K562 (cell line): ENCODE measurements around the gene SLC39A12. TPM values are rescaled to one million over a fixed set of nuclear protein-coding genes. Genes with fewer than 3 reads are reported as not detected.

Experiments
- ATAC-seq: fragments of 200-7000 bp; cut with Tn5 transposase; 3 replicates; pipeline ENCODE4 v1.9.1; 2020; ENCODE audit warnings: moderate library complexity
- BruUV-seq: library from RNA; stranded (reverse); fragments of 400-500 nt; replicated peaks from 2 replicates; lab custom pipeline; 2021; lab: Mats Ljungman, UMichigan
- CTCF ChIA-PET: fragments of 300-600 bp; formaldehyde crosslinking; extraction: SDS; loops from one replicate; lab custom pipeline; 2021; ENCODE audit warnings: low intra/inter-chr PET ratio; lab: Yijun Ruan, JAX
- POLR2A ChIA-PET: fragments of 300-600, 350-650 bp; sonication (Branson Sonifier 250); formaldehyde crosslinking; extraction: SDS; loops from one replicate; lab custom pipeline; 2021; ENCODE audit warnings: antibody characterized with exemption, inconsistent platforms; lab: Yijun Ruan, JAX
- DNase-seq, 4 experiments: peaks; one replicate each; pipeline versions ENCODE4 v3.0.0 to v3.0.0-alpha.2; 2011 to 2018; ENCODE audit warnings: low spot score in 3 of 4, mixed read lengths in 3 of 4; ENCODE audit errors: extremely low read depth in 1 of 4
- FAIRE-seq: peaks from 2 replicates; lab custom pipeline; 2011; peaks lifted over from hg19 to GRCh38; lab: Jason Lieb, UNC
- H2AFZ ChIP-seq: 2 replicates; pipeline ENCODE4 v1.6.0; 2011; ENCODE audit warnings: low read depth, low read length, control low read depth, inconsistent platforms
- H3K27ac ChIP-seq: fragments of 200-600 bp; 3 replicates; pipeline ENCODE4 v1.8.0; 2011; ENCODE audit warnings: low read depth, mild to moderate bottlenecking, control low read depth, inconsistent platforms, low read length, moderate library complexity, mixed read lengths; ENCODE audit errors: extremely low read depth
- H3K27me3 ChIP-seq, 2 experiments: fragments of 300-600 bp in 1 of 2; 2 replicates in 1 of 2; 3 replicates in 1 of 2; pipeline versions ENCODE4 v1.6.0 to v1.8.0; 2011; ENCODE audit warnings: inconsistent platforms in 2 of 2, low read length in 2 of 2, mild to moderate bottlenecking in 1 of 2, mixed read lengths in 1 of 2, moderate library complexity in 1 of 2; ENCODE audit not compliant: control insufficient read depth in 2 of 2, insufficient read depth in 2 of 2
- H3K36me3 ChIP-seq: fragments of 300-600 bp; 3 replicates; pipeline ENCODE4 v1.8.0; 2011; ENCODE audit warnings: mild to moderate bottlenecking, low read length, inconsistent platforms; ENCODE audit not compliant: control insufficient read depth, insufficient read depth
- H3K4me1 ChIP-seq, 2 experiments: fragments of 200-600 bp in 1 of 2; replicated peaks in 1 of 2; 2 replicates in 1 of 2; 3 replicates in 1 of 2; pipeline versions ENCODE4 v1.5.1 to v1.8.0; 2011; ENCODE audit warnings: inconsistent platforms in 2 of 2, low read length in 2 of 2, mild to moderate bottlenecking in 1 of 2, mixed read lengths in 1 of 2, moderate library complexity in 1 of 2; ENCODE audit not compliant: control insufficient read depth in 2 of 2, insufficient read depth in 2 of 2
- H3K4me2 ChIP-seq: 2 replicates; pipeline ENCODE4 v1.6.1; 2011; ENCODE audit warnings: low read length, control low read depth, inconsistent platforms, mixed read lengths; ENCODE audit not compliant: insufficient read depth
- H3K4me3 ChIP-seq: fragments of 200-600 bp; sonication (generic), shearing (Covaris generic); 2 replicates; pipeline ENCODE4 v1.5.1; 2016; ENCODE audit warnings: control low read depth, inconsistent platforms
- H3K79me2 ChIP-seq: fragments of 200-600 bp; 3 replicates; pipeline ENCODE4 v1.8.0; 2011; ENCODE audit warnings: low read length, inconsistent platforms; ENCODE audit not compliant: control insufficient read depth, insufficient read depth
- H3K9ac ChIP-seq, 2 experiments: 2 replicates each; pipeline versions ENCODE4 v1.6.0 to v1.6.1; 2011; ENCODE audit warnings: low read depth in 2 of 2, low read length in 2 of 2, control low read depth in 1 of 2, inconsistent platforms in 1 of 2, mild to moderate bottlenecking in 1 of 2, mixed read lengths in 1 of 2; ENCODE audit not compliant: insufficient read depth in 1 of 2
- H3K9me1 ChIP-seq: one replicate; pipeline ENCODE4 v1.6.0; 2011; ENCODE audit warnings: inconsistent platforms, mild to moderate bottlenecking, low read length, moderate library complexity; ENCODE audit not compliant: control insufficient read depth, insufficient read depth
- H3K9me3 ChIP-seq: replicated peaks from 2 replicates; pipeline ENCODE4 v1.5.1; 2011; ENCODE audit warnings: low read depth, low read length, inconsistent platforms; ENCODE audit not compliant: control insufficient read depth, insufficient read depth
- H4K20me1 ChIP-seq: replicated peaks from 2 replicates; pipeline ENCODE4 v1.6.1; 2011; ENCODE audit warnings: low read length, inconsistent platforms, mixed read lengths; ENCODE audit not compliant: control insufficient read depth, insufficient read depth
- EP400 ChIP-seq: fragments of 450-650 bp; IDR thresholded peaks from 2 replicates; pipeline ENCODE4 v1.6.1; 2017; ENCODE audit warnings: antibody characterized with exemption, mild to moderate bottlenecking, moderate library complexity
- HMGN3 ChIP-seq: IDR thresholded peaks from 2 replicates; pipeline ENCODE4 v1.6.1; 2011; ENCODE audit warnings: borderline replicate concordance, low read depth, mild to moderate bottlenecking, mixed read lengths, low read length; ENCODE audit not compliant: insufficient read length; ENCODE audit errors: extremely low read depth
- KDM1A ChIP-seq, 2 experiments: fragments of 450-650 bp; IDR thresholded peaks; 2 replicates each; pipeline ENCODE4 v1.6.1; 2016; ENCODE audit warnings: mild to moderate bottlenecking in 2 of 2
- LARP7 ChIP-seq: fragments of 450-650 bp; IDR thresholded peaks from 2 replicates; pipeline ENCODE4 v1.6.1; 2016
- MEIS2 ChIP-seq: fragments of 450-650 bp; IDR thresholded peaks from 2 replicates; pipeline ENCODE4 v1.6.1; 2014; ENCODE audit warnings: mild to moderate bottlenecking; ENCODE audit not compliant: partially characterized antibody
- NCOA2 ChIP-seq, 2 experiments: fragments of 450-650 bp; IDR thresholded peaks; 2 replicates each; pipeline ENCODE4 v1.6.1; 2018; ENCODE audit warnings: mild to moderate bottlenecking in 2 of 2, moderate library complexity in 1 of 2; ENCODE audit not compliant: partially characterized antibody in 2 of 2
- NR2F6 ChIP-seq: fragments of 450-650 bp; formaldehyde crosslinking; IDR thresholded peaks from 2 replicates; pipeline ENCODE4 v1.4.0; 2020; ENCODE audit warnings: mild to moderate bottlenecking
- PURB ChIP-seq: sonication (generic); formaldehyde crosslinking; IDR thresholded peaks from 2 replicates; pipeline ENCODE4 v1.9.0; 2021; ENCODE audit warnings: low read depth, mild to moderate bottlenecking, missing genetic modification reagents
- RBM22 ChIP-seq: fragments of 200-400 bp; formaldehyde crosslinking; IDR thresholded peaks from 2 replicates; pipeline ENCODE4 v1.6.1; 2018; ENCODE audit warnings: low read length, low read depth; ENCODE audit not compliant: poor library complexity, severe bottlenecking
- SIN3A ChIP-seq, 2 experiments: fragments of 150-350 bp in 1 of 2; IDR thresholded peaks; 2 replicates each; pipeline ENCODE4 v1.6.1; 2011 to 2016; ENCODE audit warnings: borderline replicate concordance in 2 of 2, low read depth in 2 of 2, low read length in 2 of 2, mild to moderate bottlenecking in 2 of 2, moderate library complexity in 2 of 2; ENCODE audit not compliant: control insufficient read depth in 1 of 2
- SMARCB1 ChIP-seq: IDR thresholded peaks from 2 replicates; pipeline ENCODE4 v1.6.1; 2011; ENCODE audit warnings: improper control_type of control experiment, low read depth; ENCODE audit not compliant: insufficient read length
- SUPT5H ChIP-seq: fragments of 450-650 bp; IDR thresholded peaks from 2 replicates; pipeline ENCODE4 v1.6.1; 2016
- THRAP3 ChIP-seq: fragments of 450-650 bp; IDR thresholded peaks from 2 replicates; pipeline ENCODE4 v1.6.1; 2016; ENCODE audit warnings: mild to moderate bottlenecking, inconsistent platforms, borderline replicate concordance
- TSC22D4 ChIP-seq: fragments of 450-650 bp; IDR thresholded peaks from 2 replicates; pipeline ENCODE4 v1.6.1; 2016; ENCODE audit warnings: missing genetic modification characterization, missing biosample characterization, control low read depth
- ZNF668 ChIP-seq: fragments of 250-450 bp; sonication (Bioruptor Pico); IDR thresholded peaks from 2 replicates; pipeline ENCODE4 v1.8.0; 2022; ENCODE audit warnings: mild to moderate bottlenecking, inconsistent platforms
- ZNF717 ChIP-seq: fragments of 250-450 bp; sonication (Bioruptor Pico); IDR thresholded peaks from 2 replicates; pipeline ENCODE4 v1.5.0; 2021
- WGBS: fragments of 100-300 bp; shearing (Covaris generic); methylation state at CpG from one replicate; pipeline ENCODE4 v1.1.6; 2016; ENCODE audit warnings: low coverage, mixed read lengths; ENCODE audit not compliant: insufficient coverage; ENCODE audit errors: missing lambda C conversion rate; 5-methylcytosine and 5-hydroxymethylcytosine counted together
- in situ Hi-C: fragments of 300-500 bp; cut with MboI; formaldehyde crosslinking; loops from 4 replicates; pipeline ENCODE4 v1.15.0; 2018; ENCODE audit warnings: inconsistent platforms, mixed read lengths
- intact Hi-C: fragments of 100-400 bp; cut with micrococcal nuclease; formaldehyde crosslinking; loops from 2 replicates; pipeline ENCODE4 v1.14.2; 2022
- polyA plus RNA-seq, 8 experiments: library from polyadenylated mRNA; depleted of rRNA in 4 of 8; stranded (reverse) in 5 of 8; unstranded in 3 of 8; fragments of >200 nt; fragmentation: Nextera tagmentation in 2 of 8; fragmentation: Illumina TruSeq in 1 of 8; extraction: Ambion mirVana in 2 of 8; extraction: Trizol in 1 of 8; gene quantifications; 2 replicates each; pipeline versions ENCODE4 v1.2.1 to v1.2.3, GENCODE V29; 2011 to 2014; ENCODE audit warnings: inconsistent platforms in 1 of 8, missing spikeins in 1 of 8
- total RNA-seq, 7 experiments: library from RNA; depleted of rRNA in 6 of 7; stranded (reverse); fragments of >200 nt in 6 of 7; fragmentation: Illumina TruSeq in 2 of 7; extraction: Trizol in 2 of 7; gene quantifications; 2 replicates each; pipeline versions ENCODE4 v1.2.1 to v1.2.3, GENCODE V29; 2011 to 2021; ENCODE audit warnings: low replicate concordance in 1 of 7
- TF ChIP-seq, protein P1 (sequence below): fragments of 250-450 bp; sonication (Bioruptor Pico); IDR thresholded peaks from 2 replicates; pipeline ENCODE4 v1.6.1; 2021; ENCODE audit warnings: mild to moderate bottlenecking

SLC39A12 gene
- total and polyA plus RNA-seq, 9 of the 15 experiments (the other 6 are each of a cell fraction or from before 2014, with no cell fraction given): not detected

DNA sequence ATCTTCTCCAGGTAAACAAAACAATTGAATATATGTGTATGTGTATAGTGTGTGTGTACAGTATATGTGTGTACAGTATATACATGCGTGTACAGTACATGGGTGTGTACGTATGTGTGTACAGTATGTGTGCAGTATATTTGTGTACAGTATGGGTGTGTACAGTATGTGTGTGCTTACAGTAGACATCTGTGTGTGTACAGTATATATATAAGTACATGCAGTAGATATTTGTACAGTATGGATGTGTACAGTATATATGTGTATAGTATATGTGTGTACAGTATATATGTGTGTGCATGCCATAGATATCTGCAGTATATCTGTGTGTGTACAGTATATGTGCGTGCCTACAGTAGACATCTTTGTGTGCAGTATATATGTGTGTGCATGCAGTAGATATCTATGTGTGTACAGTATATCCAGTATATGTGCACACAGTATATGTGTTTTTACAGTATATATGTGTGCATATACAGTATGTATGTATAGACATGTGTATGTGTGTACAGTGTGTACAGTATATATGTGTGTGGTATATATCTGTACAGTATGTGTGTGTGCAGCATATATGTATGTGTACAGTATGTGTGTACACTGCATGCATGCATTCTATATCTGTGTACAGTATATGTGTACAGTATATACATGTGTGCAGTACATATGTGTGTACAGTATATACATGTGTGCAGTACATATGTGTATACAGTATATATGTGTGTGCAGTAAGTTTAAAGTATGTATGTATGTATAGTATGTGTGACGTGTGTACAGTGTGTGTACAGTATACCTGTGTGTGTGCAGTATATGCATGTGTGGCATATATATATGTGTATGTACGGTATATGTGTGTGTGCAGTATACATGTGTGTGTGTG is 37.3 kb upstream of the SLC39A12 start:
- no peaks in the 10 kb centered on the region for H3K27me3 ChIP-seq
- under 1% methylated on average over 5 of the region's 5 CpGs for WGBS
- H3K36me3 ChIP-seq: no peaks in the 10 kb centered on the region
- intact Hi-C loops (no loop called here), in situ Hi-C loops (no loop called here)
- H3K4me1 ChIP-seq: no peaks in the 10 kb centered on the region
- H3K9me1 ChIP-seq: no peaks in the 10 kb centered on the region
- BruUV-seq: no TSS peak
- ChIA-PET POLR2A (interaction anchor here (0.7 kb wide), 1 partner anchor 127 kb away, joined by 3 read pairs; no protein-coding TSS in a partner anchor), CTCF (no interaction called here)
- H3K4me2 ChIP-seq: no peak overlapping the region
- no peak overlapping the region for H3K9ac ChIP-seq
- no peaks in the 10 kb centered on the region for H3K9me3 ChIP-seq
- H2AFZ ChIP-seq: no peak overlapping the region
- H3K4me3 ChIP-seq: no peak overlapping the region
- DNase-seq (no peak), ATAC-seq (no peak), FAIRE-seq (no peak)
- H3K27ac ChIP-seq: no peak overlapping the region
- no peaks in the 10 kb centered on the region for H3K79me2 ChIP-seq
- TF ChIP-seq ZNF717 (CRISPR knock-in tag) (no peak), LARP7 (no peak), KDM1A (IDR thresholded peaks at IDR 0.05) (peak in 1 of 2 experiments; percentile 29; a peak in 1 of 4 replicates)
- no peaks in the 10 kb centered on the region for H4K20me1 ChIP-seq

DNA sequence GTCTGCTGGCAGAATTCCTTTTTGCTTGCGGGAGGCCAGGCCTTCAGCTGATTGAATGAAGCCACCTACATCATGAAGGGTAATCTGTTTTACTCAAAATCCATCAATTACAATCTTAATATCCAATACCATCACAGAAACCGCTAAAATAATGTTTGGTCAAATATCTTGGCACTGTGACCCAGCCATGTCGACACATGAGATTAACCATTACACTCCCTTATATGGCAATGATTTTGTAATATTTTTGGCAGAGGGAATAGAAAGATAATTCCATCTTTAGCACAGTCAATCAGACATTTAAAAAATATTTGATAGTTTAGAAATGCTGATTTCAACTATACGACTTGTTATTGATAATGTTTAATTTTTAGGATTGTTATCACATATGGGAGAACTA is 36.5 kb upstream of the SLC39A12 start:
- no peaks in the 10 kb centered on the region for H3K9me3 ChIP-seq
- FAIRE-seq (no peak), ATAC-seq (no peak), DNase-seq (no peak)
- H3K9me1 ChIP-seq: no peaks in the 10 kb centered on the region
- H3K4me3 ChIP-seq: no peak overlapping the region
- intact Hi-C loops (no loop called here), in situ Hi-C loops (no loop called here)
- no peak overlapping the region for H3K27ac ChIP-seq
- H3K4me1 ChIP-seq: no peaks in the 10 kb centered on the region
- no peak overlapping the region for H3K4me2 ChIP-seq
- no peak overlapping the region for H2AFZ ChIP-seq
- H3K79me2 ChIP-seq: no peaks in the 10 kb centered on the region
- WGBS: 1% methylated on average over 4 of the region's 4 CpGs
- no peaks in the 10 kb centered on the region for H4K20me1 ChIP-seq
- no peak overlapping the region for H3K9ac ChIP-seq
- H3K27me3 ChIP-seq: no peaks in the 10 kb centered on the region
- CTCF ChIA-PET: no interaction called here
- H3K36me3 ChIP-seq: no peaks in the 10 kb centered on the region
- POLR2A ChIA-PET: interaction anchor here (1.6 kb wide), 1 partner anchor 36 kb away, joined by 5 read pairs; no protein-coding TSS in a partner anchor
- no TSS peak for BruUV-seq
- TF ChIP-seq THRAP3 (no peak), PURB (CRISPR knock-in tag) (no peak), HMGN3 (no peak), ZNF668 (CRISPR knock-in tag) (no peak), TSC22D4 (no peak), MEIS2 (no peak), RBM22 (no peak), EP400 (no peak), SMARCB1 (no peak), NR2F6 (CRISPR knock-in tag) (no peak), NCOA2 (IDR thresholded peaks at IDR 0.05; ENCODE audit: partially characterized antibody in 2 of 2) (no peak), SIN3A (IDR thresholded peaks at IDR 0.05; ENCODE audit: borderline replicate concordance in 2 of 2, control insufficient read depth in 1 of 2, low read depth in 2 of 2, low read length in 2 of 2) (no peak), SUPT5H (no peak)
- TF ChIP-seq, protein P1, sequence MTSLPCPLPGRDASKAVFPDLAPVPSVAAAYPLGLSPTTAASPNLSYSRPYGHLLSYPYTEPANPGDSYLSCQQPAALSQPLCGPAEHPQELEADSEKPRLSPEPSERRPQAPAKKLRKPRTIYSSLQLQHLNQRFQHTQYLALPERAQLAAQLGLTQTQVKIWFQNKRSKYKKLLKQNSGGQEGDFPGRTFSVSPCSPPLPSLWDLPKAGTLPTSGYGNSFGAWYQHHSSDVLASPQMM (CRISPR knock-in tag): no peak
